IMR-90 (cell line): ENCODE results near the gene PRKCA. TPM values are rescaled to one million over a fixed set of nuclear protein-coding genes. Genes with fewer than 3 reads are reported as not detected.

Experiments
- ATAC-seq: fragments of 200-7000 bp; cut with Tn5 transposase; 2 replicates; pipeline ENCODE4 v1.9.1; 2020; ENCODE audit warnings: low read depth, mild to moderate bottlenecking, moderate library complexity
- BruUV-seq: library from RNA; stranded (reverse); fragments of 400-500 nt; replicated peaks from 2 replicates; lab custom pipeline; 2021; lab: Mats Ljungman, UMichigan
- CTCF ChIA-PET: fragments of 300-600 bp; formaldehyde crosslinking; extraction: SDS; loops from one replicate; lab custom pipeline; 2021; ENCODE audit warnings: antibody characterized with exemption; lab: Yijun Ruan, JAX
- POLR2A ChIA-PET: fragments of 300-600 bp; sonication (Branson Sonifier 250); formaldehyde crosslinking; loops from one replicate; lab custom pipeline; 2022; ENCODE audit warnings: antibody characterized with exemption; ENCODE audit not compliant: unreplicated experiment; lab: Charles Lee
- DNase-seq: peaks from one replicate; pipeline ENCODE4 v3.0.0; 2013
- H2AFZ ChIP-seq: replicated peaks from 2 replicates; pipeline ENCODE3; 2013; ENCODE audit warnings: low read length, mild to moderate bottlenecking; ENCODE audit not compliant: poor library complexity
- H2AK5ac ChIP-seq: 2 replicates; pipeline ENCODE4 v1.6.1; 2013; ENCODE audit warnings: low read depth, low read length, inconsistent platforms
- H2AK9ac ChIP-seq: replicated peaks from 2 replicates; pipeline ENCODE3; 2013; ENCODE audit warnings: mild to moderate bottlenecking, low read depth, low read length, moderate library complexity; ENCODE audit not compliant: poor library complexity
- H2BK120ac ChIP-seq: 2 replicates; pipeline ENCODE4 v1.6.1; 2013; ENCODE audit warnings: low read depth, low read length, inconsistent platforms
- H2BK15ac ChIP-seq: 3 replicates; pipeline ENCODE4 v1.6.1; 2013; ENCODE audit warnings: low read depth, low read length, inconsistent platforms
- H2BK20ac ChIP-seq: 2 replicates; pipeline ENCODE4 v1.6.1; 2013; ENCODE audit warnings: low read depth, mild to moderate bottlenecking, inconsistent platforms, low read length, moderate library complexity
- H2BK5ac ChIP-seq: 2 replicates; pipeline ENCODE4 v1.6.1; 2013; ENCODE audit warnings: mild to moderate bottlenecking, low read depth, low read length, inconsistent platforms; ENCODE audit not compliant: poor library complexity, severe bottlenecking
- H3K14ac ChIP-seq: replicated peaks from 2 replicates; pipeline ENCODE4 v1.6.1; 2013; ENCODE audit warnings: low read depth, low read length, inconsistent platforms
- H3K18ac ChIP-seq: 2 replicates; pipeline ENCODE4 v1.6.1; 2013; ENCODE audit warnings: low read depth, low read length, control low read depth
- H3K23ac ChIP-seq: 2 replicates; pipeline ENCODE4 v1.6.1; 2013; ENCODE audit warnings: low read depth, low read length, inconsistent platforms
- H3K27ac ChIP-seq: 2 replicates; pipeline ENCODE4 v1.5.1; 2013; ENCODE audit warnings: mild to moderate bottlenecking, control low read depth, low read length; ENCODE audit not compliant: insufficient read depth
- H3K27me3 ChIP-seq: 2 replicates; pipeline ENCODE4 v1.6.1; 2013; ENCODE audit warnings: low read length; ENCODE audit not compliant: control insufficient read depth, insufficient read depth
- H3K36me3 ChIP-seq: 2 replicates; pipeline ENCODE4 v1.6.1; 2013; ENCODE audit warnings: low read length, mixed read lengths; ENCODE audit not compliant: control insufficient read depth, insufficient read depth
- H3K4ac ChIP-seq: 2 replicates; pipeline ENCODE4 v1.6.1; 2013; ENCODE audit warnings: low read depth, low read length, inconsistent platforms
- H3K4me1 ChIP-seq: 2 replicates; pipeline ENCODE4 v1.6.1; 2013; ENCODE audit warnings: low read length, mixed read lengths; ENCODE audit not compliant: control insufficient read depth, insufficient read depth
- H3K4me2 ChIP-seq: 2 replicates; pipeline ENCODE4 v1.6.1; 2013; ENCODE audit warnings: low read depth, mild to moderate bottlenecking, control low read depth, low read length, moderate library complexity
- H3K4me3 ChIP-seq: 2 replicates; pipeline ENCODE4 v1.5.1; 2013; ENCODE audit warnings: low read depth, mild to moderate bottlenecking, control low read depth, low read length, moderate library complexity; ENCODE audit not compliant: insufficient read depth
- H3K56ac ChIP-seq: 2 replicates; pipeline ENCODE4 v1.6.1; 2013; ENCODE audit warnings: low read length, inconsistent platforms; ENCODE audit not compliant: insufficient read depth; ENCODE audit errors: extremely low read depth
- H3K79me1 ChIP-seq, 2 experiments: 2 replicates each; pipeline ENCODE4 v1.6.1; 2013; ENCODE audit warnings: low read length in 2 of 2, inconsistent platforms in 1 of 2, low read depth in 1 of 2
- H3K9ac ChIP-seq: 2 replicates; pipeline ENCODE4 v1.6.1; 2013; ENCODE audit warnings: low read depth, low read length, control low read depth
- H3K9me1 ChIP-seq: 2 replicates; pipeline ENCODE4 v1.6.1; 2013; ENCODE audit warnings: low read length, inconsistent platforms; ENCODE audit not compliant: insufficient read depth
- H3K9me3 ChIP-seq: 2 replicates; pipeline ENCODE4 v1.6.1; 2013; ENCODE audit warnings: low read length; ENCODE audit not compliant: control insufficient read depth, insufficient read depth
- H4K20me1 ChIP-seq: 2 replicates; pipeline ENCODE4 v1.6.1; 2013; ENCODE audit warnings: low read length, inconsistent platforms; ENCODE audit not compliant: insufficient read depth
- H4K5ac ChIP-seq: 2 replicates; pipeline ENCODE4 v1.6.1; 2013; ENCODE audit warnings: mild to moderate bottlenecking, low read depth, low read length, control low read depth
- H4K8ac ChIP-seq, 2 experiments: 2 replicates each; pipeline ENCODE4 v1.6.1; 2013; ENCODE audit warnings: low read depth in 2 of 2, low read length in 2 of 2, control low read depth in 1 of 2, inconsistent platforms in 1 of 2
- H4K91ac ChIP-seq: 2 replicates; pipeline ENCODE4 v1.6.1; 2013; ENCODE audit warnings: low read depth, low read length, inconsistent platforms; ENCODE audit not compliant: insufficient read depth
- RAD21 ChIP-seq: IDR thresholded peaks from 2 replicates; pipeline ENCODE4 v1.6.1; 2012; ENCODE audit warnings: low read length, improper control_type of control experiment
- SMC3 ChIP-seq: fragments of 150-350 bp; IDR thresholded peaks from 2 replicates; pipeline ENCODE4 v1.6.1; 2016; ENCODE audit warnings: low read depth, mild to moderate bottlenecking, antibody characterized with exemption, low read length, moderate library complexity
- USF2 ChIP-seq: fragments of 150-350 bp; IDR thresholded peaks from 2 replicates; pipeline ENCODE4 v1.6.1; 2017; ENCODE audit warnings: mild to moderate bottlenecking, antibody characterized with exemption, low read length, low read depth
- whole genome bisulfite sequencing, 2 experiments: methylation state at CpG; one replicate each; pipeline versions ENCODE4 v1.1.5 to v1.1.7; 2013; ENCODE audit warnings: missing lambda C conversion rate in 2 of 2; ENCODE audit not compliant: insufficient read length in 1 of 2; ENCODE audit errors: extremely low coverage in 2 of 2; 5-methylcytosine and 5-hydroxymethylcytosine counted together
- dilution Hi-C: fragments of 300-500 bp; cut with HindIII; formaldehyde crosslinking; loops from one replicate; pipeline ENCODE4 v1.14.3; 2018; ENCODE audit warnings: low sequenced_read_pairs; ENCODE audit not compliant: unreplicated experiment
- in situ Hi-C: fragments of 300-500 bp; cut with MboI; formaldehyde crosslinking; loops from 3 replicates; pipeline ENCODE4 v1.14.3; 2019; ENCODE audit warnings: low sequenced_read_pairs, inconsistent platforms, mixed read lengths
- intact Hi-C: fragments of 100-400 bp; cut with micrococcal nuclease; formaldehyde crosslinking; loops from 2 replicates; pipeline ENCODE4 v1.10.0; 2022
- polyA plus RNA-seq, 3 experiments: library from polyadenylated mRNA; depleted of rRNA; stranded (reverse); fragments of >200 nt; gene quantifications; 2 replicates each; pipeline ENCODE4 v1.2.3, GENCODE V29; 2012; ENCODE audit warnings: low replicate concordance in 1 of 3
- total RNA-seq: library from RNA; depleted of rRNA; stranded (reverse); fragments of >200 nt; gene quantifications from 2 replicates; pipeline ENCODE4 v1.2.3, GENCODE V29; 2012

Gene PRKCA
- total and polyA plus RNA-seq, 2 of the 4 experiments (the other 2 are of a cell fraction), result 31.0 to 46.0 TPM

DNA sequence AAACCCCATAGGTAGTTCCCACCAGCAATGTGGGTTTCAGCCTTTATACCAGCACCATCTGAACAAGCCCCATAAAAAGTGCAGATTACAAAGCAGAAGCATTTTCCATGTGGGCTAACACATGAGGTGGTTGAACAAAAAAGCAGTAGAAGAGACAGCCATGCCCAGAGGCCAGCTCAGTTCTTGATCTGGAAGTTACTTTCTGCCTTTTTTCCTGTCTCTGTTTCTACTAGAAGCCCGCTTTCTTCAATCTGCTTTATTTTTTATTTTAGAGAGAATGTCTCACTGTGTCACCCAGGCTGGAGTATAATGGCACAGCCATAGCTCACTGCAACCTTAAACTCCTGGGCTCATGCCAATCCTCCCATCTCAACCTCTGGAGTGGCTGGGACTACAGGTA lies 41.7 kb upstream of the PRKCA start:
- H3K9me3 ChIP-seq, result no peaks in the 10 kb centered on the region
- H3K9ac ChIP-seq, result no peak overlapping the region
- H2BK120ac ChIP-seq, result no peak overlapping the region
- H3K36me3 ChIP-seq, result no peaks in the 10 kb centered on the region
- no peaks in the 10 kb centered on the region for H3K79me1 ChIP-seq
- H3K27ac ChIP-seq, result no peak overlapping the region
- intact Hi-C loops, result no loop called here
- no peaks in the 10 kb centered on the region for H3K9me1 ChIP-seq
- no peak overlapping the region for H2BK5ac ChIP-seq
- no TSS peak for BruUV-seq
- no peak overlapping the region for H4K5ac ChIP-seq
- no peak overlapping the region for H3K4me2 ChIP-seq
- no peak for DNase-seq
- POLR2A ChIA-PET, result no interaction called here
- CTCF ChIA-PET, result interaction anchor here (0.6 to 1.3 kb wide), 3 partner anchors 168 to 310 kb away, joined by 3 to 8 read pairs (median 7); no protein-coding TSS in a partner anchor
- no peak overlapping the region for H3K4ac ChIP-seq
- no peak overlapping the region for H3K56ac ChIP-seq
- 0 out of 3 replicates have a peak overlapping the region, but pooled peaks have one; percentile 39 for H2BK15ac ChIP-seq
- peak overlapping the region; percentile 77 for H2AK9ac ChIP-seq
- no peak overlapping the region for H2AK5ac ChIP-seq
- H3K27me3 ChIP-seq, result no peaks in the 10 kb centered on the region
- H3K4me3 ChIP-seq, result no peak overlapping the region
- H2BK20ac ChIP-seq, result no peak overlapping the region
- H3K4me1 ChIP-seq, result no peaks in the 10 kb centered on the region
- no peak overlapping the region for H4K91ac ChIP-seq
- in situ Hi-C loops, result no loop called here
- peak overlapping the region; percentile 8 for H2AFZ ChIP-seq
- no peaks in the 10 kb centered on the region for H4K20me1 ChIP-seq
- H3K14ac ChIP-seq, result no peak overlapping the region
- no peak overlapping the region for H3K23ac ChIP-seq
- dilution Hi-C loops, result no loop called here
- no peak overlapping the region for H3K18ac ChIP-seq
- TF ChIP-seq RAD21, result no peak
- no peak for TF ChIP-seq SMC3
- TF ChIP-seq USF2, result no peak
- no CpG with 5 or more reads among the region's 1 CpG for WGBS, 2 experiments
- no peak overlapping the region for H4K8ac ChIP-seq
- ATAC-seq, result no peak
